ENCODE measurements around the gene STRAP.

- TF ChIP-seq POLR2A (IDR thresholded peaks at IDR 0.05) (no peak), CTCF (IDR thresholded peaks at IDR 0.05) (no peak)
These were observed 19.3 kb upstream of the STRAP start for GRCh38 chr12:15862840-15863239.
